HCT116 (cell line): ENCODE data around the gene ADAM10. TPM values are rescaled to one million over a fixed set of nuclear protein-coding genes. Genes with fewer than 3 reads are reported as not detected.

Experiments
- ATAC-seq: fragments of 200-7000 bp; cut with Tn5 transposase; 2 replicates; pipeline ENCODE4 v1.9.1; 2020; ENCODE audit warnings: mild to moderate bottlenecking, moderate library complexity
- BruUV-seq: library from RNA; stranded (reverse); fragments of 400-500 nt; replicated peaks from 2 replicates; lab custom pipeline; 2021; lab: Mats Ljungman, UMichigan
- CTCF ChIA-PET: fragments of 300-600 bp; sonication (Branson Sonifier 250); formaldehyde crosslinking; loops from one replicate; lab custom pipeline; 2021; ENCODE audit warnings: antibody characterized with exemption; lab: Charles Lee
- POLR2A ChIA-PET: fragments of 300-600, 350-600 bp; sonication (Branson Sonifier 250); formaldehyde crosslinking; loops from one replicate; lab custom pipeline; 2021; ENCODE audit warnings: antibody characterized with exemption; lab: Charles Lee
- RAD21 ChIA-PET, 2 experiments: fragments of 300-600 bp; sonication (Branson Sonifier 250); formaldehyde crosslinking; loops; one replicate each; lab custom pipeline; 2023; ENCODE audit warnings: low total read pairs in 2 of 2; ENCODE audit not compliant: uncharacterized antibody in 2 of 2, unreplicated experiment in 2 of 2, low non-redundant PET in 1 of 2; lab: Charles Lee
- DNase-seq: peaks from one replicate; pipeline ENCODE4 v3.0.0-alpha.2; 2010; ENCODE audit warnings: low read depth, low spot score
- H2AFZ ChIP-seq: fragments of 200-600 bp; shearing (Covaris generic), sonication (generic); 2 replicates; pipeline ENCODE4 v1.6.1; 2017; ENCODE audit warnings: low read depth, mixed run types, mixed read lengths, antibody characterized with exemption, low read length; ENCODE audit not compliant: poor library complexity, severe bottlenecking
- H3K27ac ChIP-seq: 2 replicates; pipeline ENCODE4 v1.5.1; 2012; ENCODE audit warnings: low read depth, low read length
- H3K27me3 ChIP-seq: fragments of 200-600 bp; sonication (generic); 2 replicates; pipeline ENCODE4 v1.6.1; 2016; ENCODE audit warnings: mixed run types, low read length, mixed read lengths; ENCODE audit not compliant: insufficient read depth
- H3K36me3 ChIP-seq, 2 experiments: fragments of 200-500 bp in 1 of 2; fragments of 200-600 bp in 1 of 2; sonication (Bioruptor generic) in 1 of 2; sonication (generic) in 1 of 2; 2 replicates each; pipeline versions ENCODE4 v1.5.1 to v1.6.1; 2014 to 2016; ENCODE audit warnings: low read length in 2 of 2, inconsistent platforms in 1 of 2, mixed read lengths in 1 of 2, mixed run types in 1 of 2; ENCODE audit not compliant: insufficient read depth in 2 of 2, control insufficient read depth in 1 of 2
- H3K4me1 ChIP-seq, 2 experiments: fragments of 200-600 bp in 1 of 2; sonication (generic) in 1 of 2; 2 replicates each; pipeline versions ENCODE4 v1.5.1 to v1.6.1; 2012 to 2017; ENCODE audit warnings: low read length in 2 of 2, inconsistent platforms in 1 of 2, mild to moderate bottlenecking in 1 of 2, mixed read lengths in 1 of 2, mixed run types in 1 of 2, moderate library complexity in 1 of 2; ENCODE audit not compliant: insufficient read depth in 2 of 2, control insufficient read depth in 1 of 2
- H3K4me2 ChIP-seq: fragments of 200-600 bp; sonication (generic); 2 replicates; pipeline ENCODE4 v1.6.1; 2017; ENCODE audit warnings: mixed run types, low read length, mixed read lengths
- H3K4me3 ChIP-seq, 2 experiments: fragments of 200-600 bp in 1 of 2; sonication (generic) in 1 of 2; replicated peaks in 1 of 2; 2 replicates each; pipeline ENCODE4 v1.5.1; 2011 to 2016; ENCODE audit warnings: low read length in 2 of 2, control low read depth in 1 of 2, low read depth in 1 of 2, mild to moderate bottlenecking in 1 of 2, mixed read lengths in 1 of 2, mixed run types in 1 of 2
- H3K79me2 ChIP-seq: fragments of 200-600 bp; sonication (generic); 2 replicates; pipeline ENCODE4 v1.6.1; 2017; ENCODE audit warnings: mild to moderate bottlenecking, mixed run types, low read length, moderate library complexity, mixed read lengths; ENCODE audit not compliant: insufficient read depth
- H3K9ac ChIP-seq: fragments of 200-600 bp; sonication (generic); 2 replicates; pipeline ENCODE4 v1.6.1; 2016; ENCODE audit warnings: low read length, mixed read lengths
- H3K9me2 ChIP-seq: fragments of 200-600 bp; sonication (generic), shearing (Covaris generic); 2 replicates; pipeline ENCODE4 v1.6.1; 2017; ENCODE audit warnings: mixed run types, mild to moderate bottlenecking, moderate library complexity; ENCODE audit not compliant: insufficient read depth
- H3K9me3 ChIP-seq, 2 experiments: fragments of 200-500 bp in 1 of 2; fragments of 200-600 bp in 1 of 2; sonication (Bioruptor generic) in 1 of 2; sonication (generic) in 1 of 2; 2 replicates each; pipeline ENCODE4 v1.6.1; 2014 to 2017; ENCODE audit warnings: low read length in 2 of 2, mixed read lengths in 2 of 2, inconsistent platforms in 1 of 2, low read depth in 1 of 2, mild to moderate bottlenecking in 1 of 2, mixed run types in 1 of 2, moderate library complexity in 1 of 2; ENCODE audit not compliant: control insufficient read depth in 1 of 2, insufficient read depth in 1 of 2
- H4K20me1 ChIP-seq: fragments of 200-600 bp; sonication (generic), shearing (Covaris generic); 2 replicates; pipeline ENCODE4 v1.6.1; 2017; ENCODE audit warnings: mixed run types, mild to moderate bottlenecking, moderate library complexity; ENCODE audit not compliant: insufficient read depth
- ATF3 ChIP-seq: IDR thresholded peaks from 2 replicates; pipeline ENCODE4 v1.6.1; 2012
- CBX3 ChIP-seq: IDR thresholded peaks from 2 replicates; pipeline ENCODE4 v1.6.1; 2012; ENCODE audit warnings: low read depth
- CEBPB ChIP-seq: IDR thresholded peaks from 2 replicates; pipeline ENCODE4 v1.6.1; 2012; ENCODE audit warnings: low read depth
- CTCF ChIP-seq, 3 experiments: fragments of 200-600 bp in 1 of 3; sonication (generic) in 1 of 3; IDR thresholded peaks in 2 of 3; conservative IDR thresholded peaks in 1 of 3; 2 replicates each; pipeline ENCODE4 v1.5.1; 2012 to 2017; ENCODE audit warnings: low read depth in 2 of 3, low read length in 2 of 3, antibody characterized with exemption in 1 of 3, borderline replicate concordance in 1 of 3, control low read depth in 1 of 3, mild to moderate bottlenecking in 1 of 3, mixed read lengths in 1 of 3, mixed run types in 1 of 3, moderate library complexity in 1 of 3; ENCODE audit not compliant: insufficient read depth in 1 of 3
- ELF1 ChIP-seq: IDR thresholded peaks from 2 replicates; pipeline ENCODE4 v1.6.1; 2012; ENCODE audit warnings: low read depth, borderline replicate concordance
- JUND ChIP-seq: IDR thresholded peaks from 2 replicates; pipeline ENCODE4 v1.6.1; 2012
- POLR2A ChIP-seq: IDR thresholded peaks from 2 replicates; pipeline ENCODE4 v1.7.0; 2011; ENCODE audit warnings: borderline replicate concordance; ENCODE audit not compliant: insufficient read depth, insufficient read length; ENCODE audit errors: extremely low read depth
- POLR2AphosphoS5 ChIP-seq: IDR thresholded peaks from 2 replicates; pipeline ENCODE4 v1.6.1; 2011; ENCODE audit warnings: mild to moderate bottlenecking, low read depth, low read length, moderate library complexity
- SIN3A ChIP-seq: IDR thresholded peaks from 2 replicates; pipeline ENCODE4 v1.6.1; 2012; ENCODE audit warnings: low read depth
- SRF ChIP-seq: IDR thresholded peaks from 2 replicates; pipeline ENCODE4 v1.6.1; 2012; ENCODE audit warnings: low read depth
- TCF7L2 ChIP-seq: IDR thresholded peaks from 2 replicates; pipeline ENCODE4 v1.7.0; 2011; ENCODE audit warnings: borderline replicate concordance, inconsistent platforms; ENCODE audit not compliant: insufficient read depth, insufficient read length; ENCODE audit errors: extremely low read depth
- ZFX ChIP-seq: fragments of 450-650 bp; IDR thresholded peaks from 2 replicates; pipeline ENCODE4 v1.6.1; 2017
- intact Hi-C: fragments of 100-400 bp; cut with micrococcal nuclease; formaldehyde crosslinking; loops from 2 replicates; pipeline ENCODE4 v1.10.0; 2022
- total RNA-seq: library from RNA; stranded (reverse); gene quantifications from one replicate; pipeline ENCODE4 v1.2.1, GENCODE V29; 2021; ENCODE audit not compliant: unreplicated experiment
- TF ChIP-seq, protein P1 (sequence below): IDR thresholded peaks from 2 replicates; pipeline ENCODE4 v1.6.1; 2012; ENCODE audit warnings: low read depth
- TF ChIP-seq, protein P2 (sequence below): IDR thresholded peaks from 2 replicates; pipeline ENCODE4 v1.6.1; 2011; ENCODE audit warnings: mild to moderate bottlenecking, low read length, moderate library complexity; ENCODE audit not compliant: insufficient replicate concordance; ENCODE audit errors: extremely low read depth

The ADAM10 gene
- total RNA-seq, 1 experiment from 2014 or later, result 158 TPM

DNA sequence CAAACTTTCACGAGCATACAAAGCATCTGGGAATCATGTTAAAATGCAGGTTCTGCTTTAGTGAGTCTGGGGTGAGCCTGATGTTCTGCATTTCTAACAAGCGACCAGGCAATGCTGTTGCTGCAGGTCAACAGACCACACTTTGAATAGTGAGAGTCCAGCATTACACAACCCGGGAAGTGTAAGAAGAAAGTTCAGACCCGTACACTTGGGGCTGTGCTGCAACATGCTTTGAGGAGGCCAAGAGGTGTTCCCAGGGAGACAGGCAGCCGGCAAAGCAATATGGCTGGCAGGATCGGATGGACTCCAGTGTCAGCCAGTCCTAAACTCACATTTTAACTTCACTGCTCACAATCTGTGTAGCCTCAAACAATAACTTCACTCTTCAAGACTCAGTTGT is 183.5 kb downstream of the ADAM10 start:
- Histone ChIP-seq H3K27me3 (no peaks in the 10 kb centered on the region), H3K4me3 (no peak overlapping the region), H3K4me2 (no peak overlapping the region), H4K20me1 (no peaks in the 10 kb centered on the region), H3K27ac (no peak overlapping the region), H3K4me1 (no peaks in the 10 kb centered on the region), H3K79me2 (no peaks in the 10 kb centered on the region), H3K9ac (no peak overlapping the region), H3K9me2 (no peaks in the 10 kb centered on the region), H3K9me3 (no peaks in the 10 kb centered on the region), H3K36me3 (no peaks in the 10 kb centered on the region), H2AFZ (no peak overlapping the region)
- BruUV-seq, result no TSS peak
- CTCF ChIA-PET, result no interaction called here
- TF ChIP-seq ZFX (no peak), SRF (no peak)
- TF ChIP-seq, protein P1, sequence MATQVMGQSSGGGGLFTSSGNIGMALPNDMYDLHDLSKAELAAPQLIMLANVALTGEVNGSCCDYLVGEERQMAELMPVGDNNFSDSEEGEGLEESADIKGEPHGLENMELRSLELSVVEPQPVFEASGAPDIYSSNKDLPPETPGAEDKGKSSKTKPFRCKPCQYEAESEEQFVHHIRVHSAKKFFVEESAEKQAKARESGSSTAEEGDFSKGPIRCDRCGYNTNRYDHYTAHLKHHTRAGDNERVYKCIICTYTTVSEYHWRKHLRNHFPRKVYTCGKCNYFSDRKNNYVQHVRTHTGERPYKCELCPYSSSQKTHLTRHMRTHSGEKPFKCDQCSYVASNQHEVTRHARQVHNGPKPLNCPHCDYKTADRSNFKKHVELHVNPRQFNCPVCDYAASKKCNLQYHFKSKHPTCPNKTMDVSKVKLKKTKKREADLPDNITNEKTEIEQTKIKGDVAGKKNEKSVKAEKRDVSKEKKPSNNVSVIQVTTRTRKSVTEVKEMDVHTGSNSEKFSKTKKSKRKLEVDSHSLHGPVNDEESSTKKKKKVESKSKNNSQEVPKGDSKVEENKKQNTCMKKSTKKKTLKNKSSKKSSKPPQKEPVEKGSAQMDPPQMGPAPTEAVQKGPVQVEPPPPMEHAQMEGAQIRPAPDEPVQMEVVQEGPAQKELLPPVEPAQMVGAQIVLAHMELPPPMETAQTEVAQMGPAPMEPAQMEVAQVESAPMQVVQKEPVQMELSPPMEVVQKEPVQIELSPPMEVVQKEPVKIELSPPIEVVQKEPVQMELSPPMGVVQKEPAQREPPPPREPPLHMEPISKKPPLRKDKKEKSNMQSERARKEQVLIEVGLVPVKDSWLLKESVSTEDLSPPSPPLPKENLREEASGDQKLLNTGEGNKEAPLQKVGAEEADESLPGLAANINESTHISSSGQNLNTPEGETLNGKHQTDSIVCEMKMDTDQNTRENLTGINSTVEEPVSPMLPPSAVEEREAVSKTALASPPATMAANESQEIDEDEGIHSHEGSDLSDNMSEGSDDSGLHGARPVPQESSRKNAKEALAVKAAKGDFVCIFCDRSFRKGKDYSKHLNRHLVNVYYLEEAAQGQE, result no peak
- intact Hi-C loops, result no loop called here
- POLR2A ChIA-PET, result no interaction called here
- no peak for ATAC-seq
- no peak for DNase-seq
- RAD21 ChIA-PET, result no interaction called here

- RAD21 ChIA-PET, result no interaction called here
- no peak for TF ChIP-seq CTCF (IDR thresholded peaks at IDR 0.05 in 2 of 3, conservative IDR thresholded peaks at IDR 0.05 in 1 of 3; ENCODE audit: borderline replicate concordance in 1 of 3, insufficient read depth in 1 of 3, low read depth in 2 of 3, low read length in 2 of 3)
- TF ChIP-seq, protein P2, sequence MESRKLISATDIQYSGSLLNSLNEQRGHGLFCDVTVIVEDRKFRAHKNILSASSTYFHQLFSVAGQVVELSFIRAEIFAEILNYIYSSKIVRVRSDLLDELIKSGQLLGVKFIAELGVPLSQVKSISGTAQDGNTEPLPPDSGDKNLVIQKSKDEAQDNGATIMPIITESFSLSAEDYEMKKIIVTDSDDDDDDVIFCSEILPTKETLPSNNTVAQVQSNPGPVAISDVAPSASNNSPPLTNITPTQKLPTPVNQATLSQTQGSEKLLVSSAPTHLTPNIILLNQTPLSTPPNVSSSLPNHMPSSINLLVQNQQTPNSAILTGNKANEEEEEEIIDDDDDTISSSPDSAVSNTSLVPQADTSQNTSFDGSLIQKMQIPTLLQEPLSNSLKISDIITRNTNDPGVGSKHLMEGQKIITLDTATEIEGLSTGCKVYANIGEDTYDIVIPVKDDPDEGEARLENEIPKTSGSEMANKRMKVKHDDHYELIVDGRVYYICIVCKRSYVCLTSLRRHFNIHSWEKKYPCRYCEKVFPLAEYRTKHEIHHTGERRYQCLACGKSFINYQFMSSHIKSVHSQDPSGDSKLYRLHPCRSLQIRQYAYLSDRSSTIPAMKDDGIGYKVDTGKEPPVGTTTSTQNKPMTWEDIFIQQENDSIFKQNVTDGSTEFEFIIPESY, result no peak
- no peak for TF ChIP-seq POLR2AphosphoS5
- no peak for TF ChIP-seq TCF7L2
- TF ChIP-seq ATF3, result no peak
- no peak for TF ChIP-seq CBX3
- no peak for TF ChIP-seq POLR2A
- no peak for TF ChIP-seq ELF1
- no peak for TF ChIP-seq JUND
- no peak for TF ChIP-seq ZFX
- TF ChIP-seq SIN3A, result no peak
- no peak for TF ChIP-seq CEBPB
Measured at GRCh38 chr15:58565619-58566018, 183.9 kb downstream of the ADAM10 start.

More at GRCh38 chr15:58565619-58566018, 183.9 kb downstream of the ADAM10 start:
- H3K9me3 ChIP-seq, result no peaks in the 10 kb centered on the region
- no peaks in the 10 kb centered on the region for H3K4me1 ChIP-seq
- ATAC-seq, result peak; percentile 59; the same call in 1 of the 2 replicates
- intact Hi-C loops, result no loop called here
- CTCF ChIA-PET, result no interaction called here
- no peaks in the 10 kb centered on the region for H4K20me1 ChIP-seq
- no peaks in the 10 kb centered on the region for H3K36me3 ChIP-seq
- BruUV-seq, result no TSS peak
- no peaks in the 10 kb centered on the region for H3K27me3 ChIP-seq
- H3K4me2 ChIP-seq, result no peak overlapping the region
- no peak overlapping the region for H3K4me3 ChIP-seq
- H3K79me2 ChIP-seq, result no peaks in the 10 kb centered on the region
- no peak overlapping the region for H3K9ac ChIP-seq
- POLR2A ChIA-PET, result no interaction called here
- H2AFZ ChIP-seq, result no peak overlapping the region
- no peak overlapping the region for H3K27ac ChIP-seq
- no peaks in the 10 kb centered on the region for H3K9me2 ChIP-seq
- no peak for DNase-seq
